ENCODE data around the gene LIN7C. TPM values are rescaled to one million over a fixed set of nuclear protein-coding genes. Genes with fewer than 3 reads are reported as not detected.

The LIN7C gene
- total and polyA plus RNA-seq, 2 of the 8 experiments (the other 6 are each of a cell fraction or from before 2014, with no cell fraction given): 10.5 to 42.7 TPM

DNA sequence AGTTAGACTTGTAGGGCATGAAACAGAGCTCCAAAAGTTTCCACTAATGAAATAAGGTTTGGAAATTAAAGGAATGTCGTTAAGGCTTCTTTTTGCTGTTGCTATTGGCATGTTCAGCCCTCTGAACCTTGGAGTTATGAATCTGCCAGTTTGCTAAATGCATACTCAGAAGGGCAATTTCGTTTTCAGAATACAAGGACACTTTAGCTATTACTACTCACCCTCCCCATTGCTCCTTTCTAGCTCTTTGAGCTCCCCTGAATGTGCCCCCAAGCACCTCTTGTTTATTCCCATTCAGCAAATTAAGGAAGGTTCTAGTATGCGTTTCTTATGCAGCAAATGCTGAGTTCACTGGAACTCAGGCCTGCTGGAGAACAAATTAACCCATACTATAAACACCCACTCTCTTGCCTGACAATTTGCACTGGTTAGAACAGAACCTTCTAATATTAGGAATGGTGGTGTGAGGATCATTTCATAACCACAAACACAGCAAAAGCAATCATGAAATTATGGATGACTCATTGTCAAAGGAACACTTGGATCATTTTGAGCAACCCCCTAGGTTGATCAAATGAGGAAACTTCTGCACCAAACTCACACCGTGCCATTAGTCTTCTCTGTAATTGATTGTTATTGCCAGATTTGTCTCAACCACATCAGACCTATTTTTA, 26.2 kb upstream of the LIN7C start (continued):
- TF ChIP-seq NANOG (IDR thresholded peaks at IDR 0.05; ENCODE audit: insufficient read depth, low read depth, low read length, poor library complexity, severe bottlenecking): no peak
